IPS DF 4.7 (cell line): ENCODE measurements around the gene HNRNPUL2.
"Not testable (repeated sequence)": the region's sequence is repeated elsewhere in the genome, so short reads cannot be mapped to it uniquely, and the experiment has no call there.

ENCODE experiments used
- DNase-seq: peaks from one replicate; pipeline ENCODE4 v3.0.0-alpha.2; 2013; ENCODE audit warnings: low spot score; ENCODE audit errors: extremely low read depth

HNRNPUL2 gene

DNA sequence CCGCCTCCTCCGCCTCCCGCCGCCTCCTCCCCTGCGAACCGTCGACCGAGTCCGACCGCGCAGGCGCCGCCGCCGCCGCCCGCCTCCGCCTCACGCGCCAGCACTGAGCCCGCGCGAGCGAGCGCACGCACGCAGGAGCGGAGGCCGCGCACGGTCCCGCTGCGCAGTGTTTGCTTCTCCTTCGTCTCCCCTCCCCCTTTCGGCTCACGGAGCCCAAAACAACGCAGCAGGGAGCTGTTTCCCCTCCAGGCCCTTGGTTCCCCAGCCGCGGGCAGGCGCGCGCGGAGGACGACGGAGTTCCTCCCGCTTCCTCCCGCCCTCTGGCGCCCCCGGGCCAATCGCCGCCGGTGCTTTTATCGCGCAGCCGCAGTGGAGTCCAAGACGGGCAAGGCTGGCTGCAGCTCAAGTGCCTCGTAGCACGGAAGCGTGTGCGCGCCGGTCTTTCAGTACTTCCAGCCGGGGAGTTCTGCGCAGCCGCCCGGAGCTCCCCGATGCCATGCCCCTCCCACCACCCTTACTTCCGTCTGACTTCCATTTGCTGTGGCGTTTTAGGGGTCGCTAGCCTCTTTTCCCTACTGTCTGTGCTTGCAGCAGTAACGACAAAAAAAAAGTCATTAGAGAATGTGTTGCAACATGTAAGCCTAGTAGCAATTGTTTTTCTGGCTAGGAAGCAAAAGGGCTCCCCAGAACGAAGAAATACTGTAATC, at the start of gene HNRNPUL2:
Gene HNRNPUL2 (minus strand): TSS at position 293 of the 707 bp plus-strand sequence. CDS start 301 bp downstream, outside the sequence.
- no peak for DNase-seq

DNA sequence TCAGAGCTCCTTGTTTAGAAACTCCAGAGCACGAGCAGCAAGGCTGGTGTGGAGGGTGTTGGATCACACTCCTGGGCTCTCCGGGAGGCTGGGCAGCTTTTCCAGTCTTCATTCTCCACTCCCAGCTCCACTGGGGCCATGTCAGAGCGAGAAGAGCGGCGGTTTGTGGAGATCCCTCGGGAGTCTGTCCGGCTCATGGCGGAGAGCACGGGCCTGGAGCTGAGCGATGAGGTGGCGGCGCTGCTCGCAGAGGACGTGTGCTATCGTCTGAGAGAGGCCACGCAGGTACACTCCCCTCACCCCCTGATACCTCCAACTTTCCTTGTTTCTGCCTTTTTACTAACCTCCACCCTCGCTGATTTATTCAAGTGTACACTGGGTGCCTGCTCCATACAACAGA, 48.4 kb upstream of the HNRNPUL2 start:
- no peak for DNase-seq

DNA sequence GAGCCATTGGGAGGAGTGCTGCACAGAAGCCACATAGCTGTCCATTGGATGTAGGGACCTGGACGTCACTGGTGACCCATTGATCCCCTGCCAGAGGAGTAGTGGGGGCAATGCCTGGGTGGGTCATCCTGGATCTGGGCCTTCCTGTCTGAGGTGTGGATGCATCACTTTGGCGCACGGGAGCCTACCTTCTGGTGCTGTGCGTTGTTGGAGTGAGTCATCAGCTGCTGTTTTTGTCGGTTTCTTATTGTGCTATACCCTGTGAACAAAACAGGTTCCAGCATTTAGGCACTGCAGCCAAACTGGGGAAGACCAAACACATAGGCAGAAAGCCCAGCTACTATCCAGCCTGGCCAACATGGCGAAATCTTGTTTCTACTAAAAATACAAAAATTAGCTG, 47.1 kb upstream of the HNRNPUL2 start:
- no peak for DNase-seq

DNA sequence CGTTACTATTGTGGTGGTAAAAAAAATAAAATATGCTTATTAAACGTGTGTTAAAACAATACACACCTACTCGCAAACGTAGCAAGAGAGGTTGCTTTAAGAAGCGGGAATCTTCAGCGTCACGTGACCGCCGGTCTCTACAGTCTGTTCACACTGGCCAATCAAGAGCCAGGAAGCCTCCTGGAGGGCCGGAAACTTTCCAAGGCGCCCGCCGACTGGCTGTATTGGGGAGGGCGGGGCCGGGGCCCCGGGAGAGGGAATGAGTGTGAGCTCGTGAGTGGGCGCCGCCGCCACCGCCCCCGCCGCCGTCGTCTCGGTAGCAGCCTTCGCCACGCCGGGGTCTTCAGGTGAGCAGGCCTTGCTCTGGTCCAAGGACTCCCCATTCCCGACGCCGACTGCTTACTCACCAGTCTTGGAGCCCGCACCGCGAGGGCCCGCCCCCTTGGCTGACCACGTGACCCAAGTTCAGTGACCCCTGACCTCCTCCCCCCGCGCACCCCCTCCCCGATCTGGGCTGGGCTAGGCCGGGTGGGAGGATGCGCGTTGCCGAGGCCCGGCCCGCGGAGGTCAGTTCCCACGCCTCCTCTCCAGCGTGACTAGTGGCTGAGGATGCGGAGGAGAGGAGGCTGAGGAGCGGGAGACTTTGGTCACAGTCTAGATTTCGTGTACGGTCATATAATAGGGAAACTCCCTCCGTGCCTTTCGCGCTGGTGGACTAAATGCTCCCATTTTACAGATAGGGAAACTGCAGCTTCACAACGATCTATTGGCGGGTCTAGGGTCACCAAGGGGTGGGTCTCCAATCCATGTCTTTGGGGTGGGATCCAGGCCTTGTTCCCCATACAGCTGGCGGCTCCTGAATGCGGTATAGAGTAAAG, 44.1 kb upstream of the HNRNPUL2 start, which contains the start of gene TAF6L:
Gene TAF6L (plus strand): TSS at position 253 of the 878 bp plus-strand sequence. CDS start 4,388 bp downstream, outside the sequence.
- DNase-seq, result no peak

DNA sequence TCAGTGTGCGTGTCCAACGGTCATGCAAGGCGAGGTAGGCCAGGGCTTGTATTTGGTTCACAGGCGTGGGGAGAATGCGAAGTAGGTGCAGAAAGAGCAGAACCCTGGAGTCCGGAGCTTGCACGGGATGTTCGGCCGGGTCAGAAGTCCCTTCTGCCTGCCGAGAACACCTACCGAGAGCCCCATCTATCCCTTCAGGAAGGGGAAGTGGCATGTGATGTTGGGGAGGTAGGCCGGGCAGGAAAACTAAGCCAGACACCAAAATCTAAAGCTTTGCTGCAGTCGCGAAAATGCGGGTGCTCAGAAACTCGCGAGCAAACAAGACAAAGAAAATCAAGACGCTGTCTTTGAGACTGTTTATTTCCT, 43.5 kb upstream of the HNRNPUL2 start:
- DNase-seq, result no peak

DNA sequence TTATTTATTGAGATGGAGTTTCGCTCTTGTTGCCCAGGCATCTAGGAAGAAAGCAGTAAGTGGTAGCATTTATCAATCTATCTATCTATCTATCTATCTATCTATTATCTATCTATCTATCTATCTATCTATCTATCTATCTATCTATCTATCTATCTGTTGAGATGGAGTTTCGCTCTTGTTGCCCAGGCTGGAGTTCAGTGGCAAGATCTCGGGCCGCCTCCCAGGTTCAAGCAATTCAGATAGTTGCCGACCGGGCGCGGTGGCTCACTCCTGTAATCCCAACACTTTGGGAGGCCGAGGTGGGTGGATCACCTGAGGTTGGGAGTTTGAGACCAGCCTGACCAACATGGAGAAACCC, 33.6 kb upstream of the HNRNPUL2 start:
- not testable (repeated sequence) for DNase-seq

DNA sequence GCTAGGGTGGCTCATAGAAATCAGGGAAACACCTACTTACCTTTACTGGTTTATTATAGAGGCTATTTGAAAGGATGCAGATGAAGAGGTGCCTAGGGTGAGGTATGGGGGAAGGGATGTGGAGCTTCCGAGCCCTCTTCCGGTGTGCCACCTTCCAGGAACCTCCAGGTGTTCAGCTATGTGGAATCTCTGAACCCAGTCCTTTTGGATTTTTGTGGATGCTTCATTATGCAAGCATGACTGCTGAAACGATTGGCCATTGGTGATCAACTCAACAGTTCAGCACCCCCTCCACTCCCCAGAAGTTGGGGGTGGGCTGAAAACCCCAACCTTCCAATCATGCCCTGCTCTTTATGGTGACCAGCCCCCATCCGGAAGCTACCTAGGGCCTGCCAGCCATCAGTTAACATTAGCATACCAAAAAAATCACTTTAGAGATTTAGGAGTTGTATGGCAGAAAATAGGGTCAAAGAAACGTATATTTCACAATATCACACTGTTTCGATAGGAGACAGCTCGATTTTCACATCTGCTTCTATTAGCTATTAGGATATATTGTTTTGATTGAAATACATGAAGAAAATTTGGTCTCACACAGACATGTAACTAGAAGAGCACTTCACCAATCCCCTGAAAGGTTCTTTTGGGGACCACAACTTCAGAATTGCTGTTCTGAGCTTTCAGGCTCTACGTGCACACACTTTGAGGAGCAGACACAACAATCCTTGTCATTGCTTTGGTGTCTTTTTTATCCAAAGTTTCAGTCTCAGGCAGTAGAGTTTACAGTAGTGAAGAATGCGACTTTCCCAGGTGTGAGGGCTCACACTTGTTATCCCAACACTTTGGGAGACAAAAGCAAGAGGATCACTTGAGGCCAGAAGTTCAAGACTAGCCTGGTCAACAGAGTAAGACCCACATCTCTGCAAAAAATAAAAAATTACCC, 30.9 kb upstream of the HNRNPUL2 start:
- DNase-seq, result peak; percentile 91

DNA sequence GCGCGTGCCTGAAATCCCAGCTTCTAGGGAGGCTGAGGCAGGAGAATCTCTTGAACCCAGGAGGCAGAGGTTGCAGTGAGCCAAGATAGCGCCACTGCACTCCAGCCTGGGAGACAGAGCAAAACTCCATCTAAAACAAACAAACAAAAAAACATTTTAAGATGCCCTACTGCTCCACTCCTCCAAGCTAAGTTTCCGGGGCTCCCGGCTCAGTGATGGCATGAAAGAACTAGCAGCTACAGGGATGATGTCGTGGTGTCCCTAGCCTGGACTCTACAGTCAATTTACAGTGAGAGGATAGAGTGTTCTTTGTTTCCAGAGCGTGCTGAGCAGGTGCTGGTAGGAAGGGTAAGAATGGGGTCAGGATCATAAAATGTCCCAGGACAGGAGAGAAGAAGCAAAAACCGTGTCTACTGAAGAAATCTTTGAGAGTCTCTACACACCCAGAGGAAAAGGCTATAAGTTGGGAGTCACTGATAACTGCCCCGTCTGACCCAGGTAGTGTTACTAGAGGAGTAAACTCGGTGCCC, 27.9 kb upstream of the HNRNPUL2 start:
- no peak for DNase-seq

DNA sequence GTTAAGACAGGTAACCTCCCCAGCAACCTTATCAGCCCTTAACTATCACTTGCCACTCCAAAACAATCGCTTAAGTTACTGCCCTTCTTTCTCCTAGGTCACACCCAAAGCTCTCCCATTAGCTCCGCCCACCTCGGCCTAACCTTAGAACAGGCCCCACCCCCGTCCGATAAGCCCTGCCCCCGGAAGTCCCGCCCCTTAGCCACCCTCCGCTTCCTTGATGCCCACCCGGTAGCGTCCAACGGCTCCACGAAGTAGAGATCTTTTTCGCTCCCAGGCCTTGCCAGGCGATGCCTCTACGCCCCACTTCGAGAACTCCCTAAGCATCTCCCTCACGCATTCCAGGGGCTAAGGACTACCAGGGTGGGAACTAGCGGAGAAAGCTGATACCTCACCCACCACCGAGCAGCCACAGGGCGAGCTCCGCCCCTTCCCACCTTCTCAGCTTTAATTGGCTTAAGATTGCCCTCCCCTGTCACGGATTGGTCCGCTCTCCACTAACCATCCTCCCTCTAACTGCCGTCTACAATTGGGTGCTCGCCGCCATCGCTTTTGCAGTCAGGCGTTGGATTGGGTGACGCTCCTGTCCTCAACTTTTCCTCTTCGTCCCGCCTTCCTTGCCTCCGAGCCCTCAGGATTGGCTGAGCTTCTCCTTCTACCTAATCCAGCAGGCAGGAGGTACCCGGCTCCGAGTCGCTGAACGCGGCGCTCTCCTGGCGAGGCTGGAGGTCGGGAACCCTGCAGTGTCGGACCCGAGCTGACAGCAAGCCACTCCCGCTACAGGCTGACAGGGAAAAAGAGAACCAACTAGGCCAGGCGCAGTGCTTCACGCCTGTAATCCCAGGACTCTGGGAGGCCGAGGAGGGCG, 26.7 kb upstream of the HNRNPUL2 start, which contains the start of gene ZBTB3:
Gene ZBTB3 (minus strand): TSS at position 425 of the 868 bp plus-strand sequence. CDS start 496 bp downstream, outside the sequence.
- peak; percentile 97 for DNase-seq

DNA sequence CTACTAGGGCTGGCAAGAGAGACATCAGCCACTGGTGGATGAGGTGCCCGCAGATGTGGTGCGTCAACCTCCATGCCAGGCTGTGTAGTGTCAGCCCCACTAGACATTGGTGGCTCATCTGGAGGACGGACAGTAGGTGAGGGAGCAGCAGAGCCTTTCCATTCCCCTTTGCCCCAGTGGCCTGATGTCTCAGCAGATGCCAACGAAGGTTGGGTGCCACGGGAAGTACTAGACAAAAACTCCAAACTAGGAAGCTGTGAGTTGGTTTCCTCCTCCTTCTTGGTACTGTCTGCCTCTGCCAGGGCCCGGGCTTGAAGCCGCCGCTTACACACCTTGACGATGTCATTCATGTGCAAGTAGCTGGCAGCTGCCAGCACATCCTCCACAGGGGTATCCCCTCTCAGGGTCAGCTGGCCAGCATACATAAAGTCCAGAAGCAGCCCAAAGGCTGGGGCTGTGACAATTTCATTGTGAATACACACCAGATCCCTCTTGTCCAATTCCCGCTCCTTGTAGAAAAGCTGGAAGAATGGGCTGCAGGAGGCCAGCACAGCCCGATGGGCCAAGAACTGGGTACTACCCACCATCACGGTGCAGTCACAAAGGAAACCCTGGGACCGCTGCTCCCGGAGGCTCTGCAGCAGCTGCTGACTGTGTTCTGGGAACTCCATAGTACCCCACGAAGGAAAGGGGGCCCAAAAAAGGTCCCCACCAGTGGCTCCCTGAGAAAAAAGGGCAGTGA, 25.9 kb upstream of the HNRNPUL2 start:
- no peak for DNase-seq

DNA sequence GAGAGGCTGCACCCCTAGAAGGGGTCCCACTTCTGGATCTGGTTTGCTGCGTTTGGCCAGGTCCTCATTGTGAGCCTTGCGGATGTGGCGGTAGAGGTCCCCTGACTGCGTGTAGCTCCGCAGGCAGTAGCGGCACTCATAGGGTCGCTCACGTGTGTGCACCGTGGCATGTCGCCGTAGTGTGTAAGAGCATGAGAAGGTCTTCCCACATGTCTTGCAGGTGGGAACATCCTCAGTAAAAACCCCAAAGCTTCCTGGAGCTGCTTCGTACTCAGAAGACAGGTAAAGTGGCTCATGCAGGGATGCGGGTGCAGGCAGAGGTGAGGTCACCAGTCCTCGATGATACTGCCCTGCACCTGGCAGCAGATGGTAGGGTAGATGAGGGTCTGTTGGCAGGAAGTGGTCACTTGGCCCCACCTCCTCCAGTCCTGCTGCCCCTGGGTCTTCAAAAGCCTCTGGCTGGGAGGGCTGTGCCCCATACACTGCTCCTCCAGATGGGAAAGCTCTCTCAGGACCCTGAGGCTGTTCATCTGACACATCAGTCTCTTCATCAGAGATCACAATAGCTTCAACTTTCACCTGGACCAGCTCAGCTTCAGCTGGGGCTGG, 25.0 kb upstream of the HNRNPUL2 start:
- DNase-seq, result no peak

DNA sequence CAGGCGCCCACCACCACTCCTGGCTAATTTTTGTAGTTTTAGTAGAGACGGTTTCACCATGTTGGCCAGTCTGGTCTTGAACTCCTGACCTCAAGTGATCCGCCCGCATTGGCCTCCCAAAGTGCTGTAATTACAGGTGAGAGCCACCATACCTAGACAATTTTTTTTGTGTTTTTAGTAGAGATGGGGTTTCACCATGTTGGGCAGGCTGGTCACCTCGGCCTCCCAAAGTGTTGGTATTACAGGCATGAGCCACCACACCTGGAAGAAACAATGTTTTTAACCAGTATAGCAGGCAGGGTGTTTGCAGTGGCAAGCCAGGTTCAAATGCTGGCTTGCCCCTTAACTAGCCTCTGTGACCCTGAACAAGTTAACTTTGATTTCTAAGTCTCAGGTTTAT, 22.7 kb upstream of the HNRNPUL2 start:
- DNase-seq, result not testable (repeated sequence)

DNA sequence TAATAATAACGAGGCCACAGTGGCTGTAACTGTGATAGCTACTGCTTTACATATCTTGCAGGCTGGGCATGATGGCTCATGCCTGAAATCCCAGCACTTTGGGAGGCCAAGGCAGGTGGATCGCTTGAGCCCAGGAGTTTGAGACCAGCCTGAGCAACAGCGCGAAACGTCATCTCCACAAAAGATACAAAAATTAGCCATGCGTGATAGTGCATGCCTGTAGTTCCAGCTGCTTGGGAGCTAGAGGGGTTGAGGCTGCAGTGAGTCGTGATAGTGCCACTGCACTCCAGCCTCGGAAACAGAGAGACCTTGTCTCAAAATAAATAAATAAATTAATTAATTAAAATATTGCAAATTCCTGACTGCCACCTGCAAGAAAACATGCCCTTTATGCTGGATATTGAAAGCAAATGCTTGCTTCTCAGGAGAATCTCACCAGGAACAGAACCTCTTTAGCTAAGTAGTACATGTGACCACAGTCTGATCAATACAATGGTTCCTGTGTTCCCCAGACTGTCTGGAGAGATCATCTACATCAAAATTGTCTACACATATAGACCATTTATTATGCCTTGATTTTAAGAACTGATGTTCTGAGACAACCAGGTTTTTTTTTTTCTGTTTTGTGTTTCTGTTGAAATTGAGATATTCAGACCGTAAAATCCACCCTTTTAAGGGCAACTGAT, 20.4 kb upstream of the HNRNPUL2 start:
- no peak for DNase-seq

DNA sequence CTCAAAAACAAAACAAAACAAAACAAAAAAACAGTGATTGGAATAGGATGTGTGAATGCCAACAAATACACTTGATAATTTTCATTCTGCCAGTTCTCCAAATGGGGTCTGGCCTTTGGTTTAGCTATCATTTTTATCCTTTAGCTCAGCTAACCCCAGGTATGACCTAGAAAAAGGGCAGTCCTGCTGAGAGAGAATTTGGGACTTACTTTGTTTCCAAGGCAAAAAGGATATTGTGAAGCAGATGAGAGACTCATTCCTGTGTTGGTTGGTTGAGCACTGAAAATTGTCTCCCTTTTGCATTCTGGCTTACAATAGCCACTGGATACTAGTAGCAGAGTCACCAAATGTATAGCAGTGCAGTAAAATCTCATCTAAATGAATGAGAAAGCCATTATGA, 9.9 kb upstream of the HNRNPUL2 start:
- DNase-seq, result no peak

DNA sequence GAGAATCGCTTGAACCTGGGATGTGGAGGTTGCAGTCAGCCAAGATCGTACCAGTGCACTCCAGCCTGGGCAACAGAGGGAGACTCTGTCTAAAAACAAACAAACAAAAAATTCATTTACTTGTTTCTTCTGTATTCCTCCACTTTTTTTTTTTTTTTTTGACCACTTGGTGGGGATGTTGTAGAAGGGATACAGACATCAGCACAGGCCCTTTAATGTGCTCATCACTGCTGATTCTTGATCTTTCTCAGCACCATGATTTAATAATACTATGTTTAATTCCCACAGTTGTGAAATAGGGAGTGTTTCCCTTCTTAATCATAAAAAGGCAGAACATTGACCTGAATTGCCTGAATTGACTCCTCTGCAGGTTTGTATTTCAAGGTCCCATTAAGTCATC, 5.6 kb upstream of the HNRNPUL2 start:
- no peak for DNase-seq

DNA sequence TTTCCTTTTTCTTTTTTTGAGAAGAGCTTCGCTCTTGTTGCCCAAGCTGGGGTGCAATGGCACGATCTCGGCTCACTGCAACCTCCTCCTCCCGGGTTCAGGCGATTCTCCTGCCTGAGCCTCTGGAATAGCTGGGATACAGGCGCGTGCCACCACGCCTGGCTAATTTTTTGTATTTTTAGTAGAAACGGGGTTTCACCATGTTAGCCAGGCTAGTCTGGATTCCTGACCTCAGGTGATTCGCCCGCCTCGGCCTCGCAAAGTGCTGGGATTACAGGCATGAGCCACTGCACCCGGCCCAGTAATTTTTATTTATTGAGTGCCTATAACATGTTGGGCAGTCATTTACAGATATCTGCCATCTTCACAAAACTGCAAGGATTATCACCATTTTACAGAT, 2.8 kb upstream of the HNRNPUL2 start:
- DNase-seq, result not testable (repeated sequence)

DNA sequence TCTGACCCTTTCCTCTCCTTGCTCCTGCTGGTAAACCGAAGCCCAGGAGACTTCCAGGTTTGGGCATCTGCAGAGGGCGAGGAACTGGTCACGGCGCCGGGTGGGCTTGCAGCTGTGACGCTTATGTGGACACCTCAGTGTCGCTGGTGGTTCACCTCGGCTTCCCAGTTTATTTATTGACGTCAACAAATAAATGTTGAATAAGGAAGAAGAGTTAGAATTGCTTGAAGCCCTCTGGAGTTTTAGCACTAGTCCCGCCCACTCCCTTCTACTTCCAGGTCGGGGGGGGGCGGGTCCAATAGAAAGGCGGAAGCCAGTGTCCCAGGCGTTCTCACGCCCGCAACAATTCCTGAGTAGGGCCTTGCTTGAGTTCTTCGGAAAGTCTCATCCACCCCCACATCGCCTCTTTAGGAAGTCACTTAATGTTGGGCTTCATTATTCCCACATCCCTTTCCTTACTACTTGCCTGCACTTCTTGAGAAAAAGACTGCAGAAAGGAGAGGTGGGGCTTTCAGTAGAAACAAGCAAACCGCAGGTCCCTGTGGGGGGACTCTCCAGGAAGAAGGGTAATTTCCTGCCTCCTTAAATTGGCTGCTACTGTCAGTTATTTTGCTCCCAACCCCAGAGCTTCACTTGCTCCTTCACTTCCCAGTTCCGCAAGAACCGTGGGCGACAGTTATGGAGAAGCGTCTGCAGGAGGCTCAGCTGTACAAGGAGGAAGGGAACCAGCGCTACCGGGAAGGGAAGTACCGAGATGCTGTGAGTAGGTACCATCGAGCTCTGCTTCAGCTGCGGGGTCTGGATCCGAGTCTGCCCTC, 1.1 kb upstream of the HNRNPUL2 start, which contains the start of gene TTC9C:
Gene TTC9C (plus strand): TSS at position 316 of the 818 bp plus-strand sequence. CDS start 363 bp downstream, at position 679.
- no peak for DNase-seq

DNA sequence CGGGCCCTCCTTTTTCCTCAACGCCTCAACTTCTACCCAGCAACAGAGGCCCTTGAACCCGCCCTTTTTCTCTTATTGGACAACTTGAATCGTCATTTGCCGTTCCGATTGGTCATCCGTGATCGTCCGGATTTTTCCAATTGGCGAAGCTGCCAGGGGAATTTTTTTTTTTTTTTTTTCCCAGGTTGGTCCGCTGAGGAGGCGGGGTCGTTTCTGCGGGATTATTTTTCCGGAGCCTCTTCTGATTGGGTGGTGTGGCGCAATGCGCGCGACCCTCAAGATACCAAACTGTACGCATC, 564 bp upstream of the HNRNPUL2 start:
- peak; percentile 96 for DNase-seq
